ENCODE measurements around the gene KIF2A.
A peak's percentile ranks its signal among the peaks of the same experiment; 100 is the strongest.

KIF2A gene

DNA sequence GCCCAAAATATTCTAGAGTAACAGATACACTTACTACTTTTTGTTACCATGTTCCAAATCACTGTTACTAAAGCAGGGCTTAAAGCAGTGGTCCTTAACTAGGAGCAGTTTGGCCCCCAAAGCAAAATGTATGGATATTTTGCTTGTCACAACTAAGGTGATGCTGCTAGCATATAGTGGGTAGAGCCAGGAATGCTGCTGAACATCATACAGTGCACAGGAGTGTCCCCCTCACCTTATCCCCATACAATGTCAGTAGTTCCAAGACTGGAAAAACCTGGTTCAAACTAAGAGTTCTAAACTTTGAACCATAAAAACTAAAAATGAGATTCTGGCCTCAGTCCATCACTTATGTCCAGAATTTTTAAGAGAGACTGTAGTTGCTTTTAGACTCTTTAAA is 69.6 kb downstream of the KIF2A start:
- Histone ChIP-seq H2AFZ (ENCODE audit: low read length, unreplicated experiment) (no peak overlapping the region), H3K4me3 (ENCODE audit: low read depth, low read length) (no peak overlapping the region), H3K27me3 (ENCODE audit: insufficient read depth, low read length) (no peaks in the 10 kb centered on the region), H3K27ac (ENCODE audit: low read depth, low read length) (0 out of 2 replicates have a peak overlapping the region, but pooled peaks have one; percentile 3), H3K4me1 (ENCODE audit: control insufficient read depth, insufficient read depth, low read length, unreplicated experiment) (peaks cover 8% of the 10 kb centered on the region), H3K36me3 (ENCODE audit: insufficient read depth, low read length) (peaks cover 58% of the 10 kb centered on the region), H3K79me2 (ENCODE audit: control insufficient read depth, insufficient read depth, low read length, unreplicated experiment) (no peaks in the 10 kb centered on the region)

GRCh38 chr5:62376064-62376463 is 70.1 kb downstream of the KIF2A start:
- Histone ChIP-seq H3K27ac (ENCODE audit: low read depth, low read length) (no peak overlapping the region), H3K36me3 (ENCODE audit: insufficient read depth, low read length) (peaks cover 59% of the 10 kb centered on the region), H3K79me2 (ENCODE audit: control insufficient read depth, insufficient read depth, low read length, unreplicated experiment) (no peaks in the 10 kb centered on the region), H2AFZ (ENCODE audit: low read length, unreplicated experiment) (no peak overlapping the region), H3K4me1 (ENCODE audit: control insufficient read depth, insufficient read depth, low read length, unreplicated experiment) (peaks cover 8% of the 10 kb centered on the region), H3K4me3 (ENCODE audit: low read depth, low read length) (no peak overlapping the region), H3K27me3 (ENCODE audit: insufficient read depth, low read length) (no peaks in the 10 kb centered on the region)

DNA sequence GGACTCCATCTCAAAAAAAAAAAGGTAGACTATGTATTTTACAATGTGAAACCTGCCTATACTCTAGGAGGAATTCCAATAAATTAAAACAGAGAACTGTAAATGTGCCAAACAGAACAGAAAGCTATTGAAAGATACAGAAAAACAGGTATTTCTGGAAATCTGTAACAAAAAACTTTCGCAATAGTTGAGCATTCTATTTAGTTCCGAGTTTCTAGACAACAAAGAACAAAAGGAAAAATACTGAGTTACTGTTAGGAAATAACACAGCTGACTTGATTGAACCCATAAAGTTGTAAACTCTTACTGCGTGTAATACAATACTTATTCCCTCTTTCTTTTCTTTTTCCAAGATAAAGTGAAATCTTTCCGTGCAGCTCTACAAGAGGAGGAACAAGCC is 79.1 kb downstream of the KIF2A start:
- H3K4me3 ChIP-seq (ENCODE audit: low read depth, low read length): no peak overlapping the region
- H3K27me3 ChIP-seq (ENCODE audit: insufficient read depth, low read length): no peaks in the 10 kb centered on the region
- peaks cover 30% of the 10 kb centered on the region for H3K36me3 ChIP-seq (ENCODE audit: insufficient read depth, low read length)
- peaks cover 7% of the 10 kb centered on the region for H3K4me1 ChIP-seq (ENCODE audit: control insufficient read depth, insufficient read depth, low read length, unreplicated experiment)
- H3K27ac ChIP-seq (ENCODE audit: low read depth, low read length): no peak overlapping the region
- H2AFZ ChIP-seq (ENCODE audit: low read length, unreplicated experiment): no peak overlapping the region
- H3K79me2 ChIP-seq (ENCODE audit: control insufficient read depth, insufficient read depth, low read length, unreplicated experiment): no peaks in the 10 kb centered on the region

GRCh38 chr5:62385816-62386400 is 79.9 kb downstream of the KIF2A start:
- Histone ChIP-seq H3K27ac (ENCODE audit: low read depth, low read length) (no peak overlapping the region), H3K36me3 (ENCODE audit: insufficient read depth, low read length) (peaks cover 23% of the 10 kb centered on the region), H3K27me3 (ENCODE audit: insufficient read depth, low read length) (no peaks in the 10 kb centered on the region), H3K79me2 (ENCODE audit: control insufficient read depth, insufficient read depth, low read length, unreplicated experiment) (no peaks in the 10 kb centered on the region), H3K4me3 (ENCODE audit: low read depth, low read length) (no peak overlapping the region), H2AFZ (ENCODE audit: low read length, unreplicated experiment) (no peak overlapping the region), H3K4me1 (ENCODE audit: control insufficient read depth, insufficient read depth, low read length, unreplicated experiment) (peaks cover 7% of the 10 kb centered on the region)

DNA sequence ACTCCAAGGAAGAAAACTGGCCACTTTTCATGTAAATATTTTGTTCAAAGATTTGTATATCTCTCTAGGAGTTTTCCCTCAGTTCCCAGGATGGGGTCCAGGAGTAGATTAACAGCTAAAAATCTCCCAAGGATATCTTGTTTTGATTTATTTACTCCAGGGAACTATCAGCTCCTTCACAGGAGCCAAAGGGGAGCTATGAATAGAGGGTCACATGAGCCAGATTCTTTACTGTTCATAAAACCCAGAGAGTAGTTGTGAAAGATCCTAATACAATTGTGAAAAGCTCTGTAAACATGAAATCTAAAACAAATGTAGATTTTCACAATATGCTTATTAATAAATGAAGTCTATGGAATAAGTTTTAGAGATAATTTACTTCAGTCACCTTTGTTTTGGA is 80.8 kb downstream of the KIF2A start:
- Histone ChIP-seq H3K79me2 (ENCODE audit: control insufficient read depth, insufficient read depth, low read length, unreplicated experiment) (no peaks in the 10 kb centered on the region), H3K4me1 (ENCODE audit: control insufficient read depth, insufficient read depth, low read length, unreplicated experiment) (peaks cover 7% of the 10 kb centered on the region), H3K27me3 (ENCODE audit: insufficient read depth, low read length) (no peaks in the 10 kb centered on the region), H3K4me3 (ENCODE audit: low read depth, low read length) (no peak overlapping the region), H2AFZ (ENCODE audit: low read length, unreplicated experiment) (no peak overlapping the region), H3K27ac (ENCODE audit: low read depth, low read length) (0 out of 2 replicates have a peak overlapping the region, but pooled peaks have one; percentile 14), H3K36me3 (ENCODE audit: insufficient read depth, low read length) (peaks cover 26% of the 10 kb centered on the region)

DNA sequence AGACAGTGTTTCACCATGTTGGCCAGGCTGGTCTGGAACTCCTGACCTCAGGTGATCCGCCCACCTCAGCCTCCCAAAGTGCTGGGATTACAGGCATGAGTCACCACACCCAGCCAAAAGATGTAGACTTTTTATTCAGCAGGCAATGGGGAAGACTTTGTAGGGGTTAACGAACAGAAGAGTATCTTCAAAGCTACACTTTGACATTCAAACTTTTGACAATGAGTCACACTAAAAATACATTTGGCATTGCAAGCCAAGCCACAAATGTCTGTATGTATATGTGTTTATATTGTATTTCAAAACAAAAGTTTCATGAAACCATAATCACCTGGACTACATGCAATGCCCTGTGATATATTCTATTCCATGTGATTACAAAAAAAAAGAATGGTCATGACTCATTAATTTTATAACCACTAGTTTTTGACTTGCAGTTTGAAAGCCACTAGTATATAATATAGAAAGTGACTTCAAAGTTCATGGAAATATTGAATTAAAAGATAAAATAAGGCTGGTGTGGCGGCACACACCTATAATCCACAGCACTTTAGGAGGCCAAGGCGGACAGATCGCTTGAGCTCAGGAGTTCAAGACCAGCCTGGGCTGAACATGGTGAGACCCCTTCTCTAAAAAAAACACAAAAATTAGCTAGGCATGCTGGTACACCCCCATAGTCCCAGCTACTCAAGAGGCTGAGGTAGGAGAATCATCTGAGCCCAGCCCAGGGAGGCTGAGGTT is 89.4 kb downstream of the KIF2A start:
- peaks cover 6% of the 10 kb centered on the region for H3K4me1 ChIP-seq (ENCODE audit: control insufficient read depth, insufficient read depth, low read length, unreplicated experiment)
- H3K4me3 ChIP-seq (ENCODE audit: low read depth, low read length): no peak overlapping the region
- H3K36me3 ChIP-seq (ENCODE audit: insufficient read depth, low read length): peaks cover 41% of the 10 kb centered on the region
- no peaks in the 10 kb centered on the region for H3K79me2 ChIP-seq (ENCODE audit: control insufficient read depth, insufficient read depth, low read length, unreplicated experiment)
- H3K27me3 ChIP-seq (ENCODE audit: insufficient read depth, low read length): no peaks in the 10 kb centered on the region
- no peak overlapping the region for H2AFZ ChIP-seq (ENCODE audit: low read length, unreplicated experiment)
- H3K27ac ChIP-seq (ENCODE audit: low read depth, low read length): no peak overlapping the region

GRCh38 chr5:62403411-62404250 is 97.6 kb downstream of the KIF2A start, which contains the start of gene DIMT1:
TSS of gene DIMT1 (minus strand) at chr5:62403905. CDS start at chr5:62403772, 133 bp downstream.
- Histone ChIP-seq H3K4me1 (ENCODE audit: control insufficient read depth, insufficient read depth, low read length, unreplicated experiment) (peaks cover 12% of the 10 kb centered on the region), H3K4me3 (ENCODE audit: low read depth, low read length) (peak within 1 kb of the TSS; percentile 87), H3K27ac (ENCODE audit: low read depth, low read length) (peak within 1 kb of the TSS; percentile 88), H3K79me2 (ENCODE audit: control insufficient read depth, insufficient read depth, low read length, unreplicated experiment) (peaks cover 23% of the 10 kb centered on the region), H3K36me3 (ENCODE audit: insufficient read depth, low read length) (no peaks in the 10 kb centered on the region), H2AFZ (ENCODE audit: low read length, unreplicated experiment) (peak within 1 kb of the TSS; percentile 93), H3K27me3 (ENCODE audit: insufficient read depth, low read length) (no peaks in the 10 kb centered on the region)

DNA sequence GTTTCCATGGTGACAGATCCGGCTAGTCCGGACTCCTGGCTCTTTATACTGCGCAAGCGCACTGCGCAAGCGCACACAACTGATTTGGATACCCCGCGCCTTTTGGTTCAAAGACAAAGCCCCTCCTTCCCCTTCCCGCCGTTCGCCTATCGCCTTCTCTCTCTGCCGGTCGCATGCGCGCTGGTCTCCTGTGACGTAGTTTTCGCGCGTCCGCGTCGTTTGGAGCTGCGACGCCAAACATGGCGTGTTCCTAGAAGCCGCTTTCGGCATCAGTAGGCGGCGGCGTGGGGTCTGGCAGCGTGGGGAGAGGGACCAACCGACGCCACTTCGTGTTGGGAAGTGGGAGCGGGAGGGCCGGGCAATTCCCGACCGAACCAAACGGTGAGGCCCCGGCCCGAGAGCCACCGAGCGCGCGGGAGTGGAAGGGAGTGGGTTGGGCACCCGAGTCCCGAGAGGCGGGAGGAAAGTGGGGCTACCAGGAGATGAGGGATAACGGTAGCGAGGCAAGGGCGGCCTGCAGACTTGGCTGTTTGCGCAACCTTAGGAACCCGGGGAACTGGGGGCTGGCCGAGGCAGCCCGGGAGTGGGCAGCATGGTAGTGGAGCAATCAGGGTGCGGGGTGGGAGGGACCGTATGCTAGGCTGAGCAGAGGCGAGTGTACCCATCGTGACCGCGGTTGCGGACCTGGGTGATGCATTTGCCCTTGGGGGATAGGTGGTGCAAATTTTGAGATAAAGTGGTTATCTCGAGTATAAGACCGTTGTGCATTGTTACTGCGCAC is 106.7 kb downstream of the KIF2A start, which contains the start of gene IPO11:
IPO11 (plus strand) TSS at position 215 of the 781 bp plus-strand sequence. CDS start 24,517 bp downstream, outside the sequence.
- Histone ChIP-seq H3K4me3 (ENCODE audit: low read depth, low read length) (peak within 1 kb of the TSS; percentile 83), H2AFZ (ENCODE audit: low read length, unreplicated experiment) (peak within 1 kb of the TSS; percentile 68), H3K27ac (ENCODE audit: low read depth, low read length) (peak within 1 kb of the TSS; percentile 66), H3K4me1 (ENCODE audit: control insufficient read depth, insufficient read depth, low read length, unreplicated experiment) (peaks cover 9% of the 10 kb centered on the region), H3K27me3 (ENCODE audit: insufficient read depth, low read length) (no peaks in the 10 kb centered on the region), H3K79me2 (ENCODE audit: control insufficient read depth, insufficient read depth, low read length, unreplicated experiment) (peaks cover 41% of the 10 kb centered on the region), H3K36me3 (ENCODE audit: insufficient read depth, low read length) (no peaks in the 10 kb centered on the region)

DNA sequence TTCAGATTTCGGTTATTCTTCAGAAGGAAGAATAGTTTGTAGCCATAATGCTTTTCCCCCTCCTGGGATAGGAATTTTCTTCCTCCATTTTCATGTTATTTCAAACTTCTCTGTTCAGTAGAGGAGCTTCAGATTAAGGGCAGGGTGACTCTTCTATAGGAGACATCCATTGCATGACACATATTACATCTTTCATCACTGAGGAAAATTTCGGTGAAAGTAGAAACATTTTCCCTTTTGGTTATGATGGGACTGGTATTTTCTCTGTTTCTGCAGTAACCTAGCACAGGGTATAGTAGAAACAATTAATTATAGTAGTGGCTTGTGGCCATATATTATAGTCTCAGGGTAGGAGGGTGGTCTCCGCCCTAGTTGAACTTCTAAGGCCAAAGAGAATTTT is 107.7 kb downstream of the KIF2A start:
- Histone ChIP-seq H3K79me2 (ENCODE audit: control insufficient read depth, insufficient read depth, low read length, unreplicated experiment) (peaks cover 51% of the 10 kb centered on the region), H3K36me3 (ENCODE audit: insufficient read depth, low read length) (no peaks in the 10 kb centered on the region), H2AFZ (ENCODE audit: low read length, unreplicated experiment) (no peak overlapping the region), H3K27ac (ENCODE audit: low read depth, low read length) (no peak overlapping the region), H3K4me3 (ENCODE audit: low read depth, low read length) (peak overlapping the region; percentile 83), H3K27me3 (ENCODE audit: insufficient read depth, low read length) (no peaks in the 10 kb centered on the region), H3K4me1 (ENCODE audit: control insufficient read depth, insufficient read depth, low read length, unreplicated experiment) (peaks cover 9% of the 10 kb centered on the region)
